Calu3 (cell line): ENCODE data around the gene DND1. TPM values are rescaled to one million over a fixed set of nuclear protein-coding genes. Genes with fewer than 3 reads are reported as not detected.
"Not testable (repeated sequence)": the region's sequence is repeated elsewhere in the genome, so short reads cannot be mapped to it uniquely, and the experiment has no call there.

Source experiments
- BruUV-seq: library from RNA; stranded (reverse); fragments of 400-500 nt; replicated peaks from 2 replicates; lab custom pipeline; 2021; lab: Mats Ljungman, UMichigan
- CTCF ChIA-PET: fragments of 300-600 bp; sonication (Branson Sonifier 250); formaldehyde crosslinking; loops from one replicate; lab custom pipeline; 2022; ENCODE audit warnings: antibody characterized with exemption; lab: Charles Lee
- DNase-seq: peaks from one replicate; pipeline ENCODE4 v3.0.0; 2022
- H3K27ac Mint-ChIP-seq: one replicate; pipeline ENCODE4 v1.8.0; 2022; ENCODE audit warnings: mixed read lengths; ENCODE audit not compliant: unreplicated experiment
- H3K27me3 Mint-ChIP-seq: one replicate; pipeline ENCODE4 v1.8.0; 2022; ENCODE audit warnings: mixed read lengths; ENCODE audit not compliant: unreplicated experiment
- H3K36me3 Mint-ChIP-seq: one replicate; pipeline ENCODE4 v1.8.0; 2022; ENCODE audit warnings: mild to moderate bottlenecking, moderate library complexity, mixed read lengths; ENCODE audit not compliant: insufficient read depth, unreplicated experiment
- H3K4me1 Mint-ChIP-seq: one replicate; pipeline ENCODE4 v1.8.0; 2022; ENCODE audit warnings: mild to moderate bottlenecking, low read depth, mixed read lengths; ENCODE audit not compliant: unreplicated experiment
- H3K4me3 Mint-ChIP-seq: one replicate; pipeline ENCODE4 v1.8.0; 2022; ENCODE audit warnings: mild to moderate bottlenecking, low read depth, moderate library complexity, mixed read lengths; ENCODE audit not compliant: unreplicated experiment
- H3K9me3 Mint-ChIP-seq: one replicate; pipeline ENCODE4 v1.8.0; 2022; ENCODE audit warnings: low read depth, mixed read lengths; ENCODE audit not compliant: unreplicated experiment
- CTCF ChIP-seq: fragments of 200-600 bp; IDR thresholded peaks from one replicate; pipeline ENCODE4 v1.8.0; 2022; ENCODE audit warnings: antibody characterized with exemption; ENCODE audit not compliant: unreplicated experiment
- intact Hi-C: fragments of 100-400 bp; cut with micrococcal nuclease; formaldehyde crosslinking; loops from one replicate; pipeline ENCODE4 v1.10.0; 2022; ENCODE audit not compliant: unreplicated experiment
- total RNA-seq: library from RNA; stranded (reverse); gene quantifications from 2 replicates; pipeline ENCODE4 v1.2.3, GENCODE V29; 2022

Gene DND1
- total RNA-seq, 1 experiment from 2014 or later: 2.9 TPM

DNA sequence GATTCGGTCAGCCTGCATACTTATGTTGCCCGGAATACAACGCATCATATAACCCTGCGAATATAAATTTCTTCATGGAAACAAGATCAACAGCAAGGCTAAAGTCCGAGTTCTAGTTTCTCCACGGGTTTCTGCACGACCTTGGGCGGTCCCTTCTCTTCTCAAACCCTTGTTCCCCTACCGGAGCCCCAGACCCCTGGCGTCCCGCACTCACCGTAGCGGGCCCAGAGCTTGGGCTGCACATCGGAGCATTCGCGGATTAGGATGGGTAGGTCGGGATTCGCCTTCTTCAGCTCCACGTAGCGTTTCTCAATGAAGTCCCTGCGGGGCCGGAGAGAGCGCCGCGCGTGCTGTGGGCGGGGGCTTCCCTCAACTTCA lies 26.3 kb downstream of the DND1 start:
- H3K9me3 Mint-ChIP-seq: no peaks in the 10 kb centered on the region
- no TSS peak for BruUV-seq
- H3K36me3 Mint-ChIP-seq: peaks cover 71% of the 10 kb centered on the region
- no peak for TF ChIP-seq CTCF
- no peak for DNase-seq
- CTCF ChIA-PET: interaction anchor here (0.6 to 1.7 kb wide), 18 partner anchors 8 to 920 kb away, joined by 3 to 12 read pairs (median 4); partner anchors contain the start of genes CD14, EIF4EBP3, HARS1 and HARS2
- H3K4me3 Mint-ChIP-seq: peak overlapping the region; percentile 91
- no peaks in the 10 kb centered on the region for H3K27me3 Mint-ChIP-seq
- intact Hi-C loops: no loop called here
- H3K27ac Mint-ChIP-seq: peak overlapping the region; percentile 89
- H3K4me1 Mint-ChIP-seq: peaks cover 10% of the 10 kb centered on the region

DNA sequence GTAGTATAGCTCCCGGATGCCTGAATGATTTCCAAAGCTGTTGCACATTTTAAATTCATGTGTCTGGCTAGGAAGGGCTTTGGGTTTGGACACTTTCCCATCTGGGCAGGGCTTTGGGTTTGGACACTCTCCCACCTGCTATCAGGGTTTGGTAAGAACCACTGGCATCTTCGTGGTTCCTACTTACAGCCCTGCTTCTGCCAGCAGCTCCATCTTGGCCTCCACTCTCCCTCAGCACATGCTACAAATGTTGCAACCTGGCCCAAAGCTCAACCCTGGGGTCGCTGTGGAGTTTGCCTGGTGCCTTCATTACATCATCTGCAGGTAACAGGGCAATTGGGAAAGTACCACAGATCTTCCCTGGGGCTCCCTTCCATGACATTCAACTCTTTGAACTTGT lies 30.7 kb downstream of the DND1 start:
- peaks cover 58% of the 10 kb centered on the region for H3K36me3 Mint-ChIP-seq
- CTCF ChIA-PET: no interaction called here
- BruUV-seq: no TSS peak
- H3K27ac Mint-ChIP-seq: no peak overlapping the region
- no peak for DNase-seq
- intact Hi-C loops: no loop called here
- H3K9me3 Mint-ChIP-seq: no peaks in the 10 kb centered on the region
- H3K27me3 Mint-ChIP-seq: no peaks in the 10 kb centered on the region
- H3K4me1 Mint-ChIP-seq: peaks cover 43% of the 10 kb centered on the region
- H3K4me3 Mint-ChIP-seq: no peak overlapping the region
- no peak for TF ChIP-seq CTCF

DNA sequence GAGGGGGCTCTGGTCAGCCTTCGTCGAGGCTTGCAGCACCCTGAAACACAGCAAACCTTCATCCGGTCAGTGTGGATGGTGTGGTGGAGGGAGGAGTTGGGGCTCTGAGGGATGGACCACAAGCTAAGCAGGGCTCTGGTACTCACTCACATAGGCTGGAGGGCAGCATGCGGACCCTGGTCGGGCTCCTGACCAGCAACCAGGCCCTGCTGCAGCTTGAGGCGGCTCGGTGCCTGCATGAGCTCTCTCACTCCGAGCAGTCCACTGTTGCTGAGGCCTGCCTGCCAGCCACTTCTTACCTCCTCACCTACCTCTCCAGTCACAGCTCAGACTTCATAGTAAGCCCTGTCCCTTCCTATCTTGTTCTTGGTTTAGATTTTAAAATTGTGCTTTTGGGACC lies 31.7 kb downstream of the DND1 start:
- H3K27ac Mint-ChIP-seq: no peak overlapping the region
- H3K36me3 Mint-ChIP-seq: peaks cover 48% of the 10 kb centered on the region
- H3K27me3 Mint-ChIP-seq: no peaks in the 10 kb centered on the region
- no peak overlapping the region for H3K4me3 Mint-ChIP-seq
- TF ChIP-seq CTCF: no peak
- intact Hi-C loops: no loop called here
- no TSS peak for BruUV-seq
- DNase-seq: no peak
- no peaks in the 10 kb centered on the region for H3K9me3 Mint-ChIP-seq
- CTCF ChIA-PET: no interaction called here
- H3K4me1 Mint-ChIP-seq: peaks cover 45% of the 10 kb centered on the region

DNA sequence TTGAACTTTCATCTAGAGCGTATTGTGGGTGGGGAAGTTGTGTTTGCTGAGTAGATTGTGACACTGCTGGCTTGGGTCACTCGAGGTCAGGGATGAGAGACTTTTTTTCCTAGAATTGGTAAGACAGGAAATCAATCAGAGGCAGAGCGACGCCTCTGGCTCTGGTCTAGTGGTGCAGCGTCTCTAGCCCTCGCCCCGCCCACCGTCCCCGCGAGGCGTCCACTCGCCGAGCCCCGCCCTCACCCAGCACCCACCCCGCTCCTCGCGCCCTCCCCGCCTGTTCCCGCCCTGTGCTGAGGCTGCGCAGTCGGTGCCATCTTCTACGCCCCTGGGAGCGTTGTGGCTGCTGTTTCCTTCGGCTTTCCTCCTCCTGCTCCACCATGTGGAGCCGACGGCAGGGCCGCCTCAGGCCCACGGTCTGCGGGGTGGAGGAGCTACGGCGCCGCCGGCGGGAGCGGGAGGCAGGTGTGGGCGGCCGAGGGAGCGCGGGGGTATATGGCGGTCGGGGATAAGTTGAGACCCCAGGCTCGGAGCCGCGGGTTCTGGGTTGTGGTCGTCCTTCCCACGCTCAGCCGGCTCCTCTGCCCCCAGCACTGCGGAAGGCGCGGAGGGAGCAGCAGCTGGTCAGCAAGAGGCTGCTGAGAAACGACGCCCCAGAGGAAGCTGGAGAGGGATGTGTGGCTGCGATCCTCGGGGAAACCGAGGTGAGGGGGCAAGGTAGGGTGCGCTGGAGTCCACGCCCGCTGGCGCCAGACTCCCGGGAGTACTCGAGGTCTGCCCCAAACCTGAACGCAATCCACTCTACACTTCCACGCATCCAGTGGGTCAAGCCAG lies 34.0 kb downstream of the DND1 start, which contains the start of gene TMCO6:
Gene TMCO6 (plus strand): TSS at position 304 of the 834 bp plus-strand sequence. CDS start 77 bp downstream, at position 381.
- peaks cover 35% of the 10 kb centered on the region for H3K4me1 Mint-ChIP-seq
- no peaks in the 10 kb centered on the region for H3K27me3 Mint-ChIP-seq
- CTCF ChIA-PET: interaction anchor here (0.6 to 1.9 kb wide), 9 partner anchors 8 to 266 kb away, joined by 3 to 9 read pairs (median 3); partner anchors contain the start of genes EIF4EBP3, HARS1, HARS2 and IK
- intact Hi-C loops: loop anchor here (2.0 to 10.0 kb wide), 2 partner anchors 83 to 235 kb away; partner anchors contain the start of genes ANKHD1 and SRA1
- peak within 1 kb of the TSS; percentile 90 for H3K27ac Mint-ChIP-seq
- H3K4me3 Mint-ChIP-seq: peak within 1 kb of the TSS; percentile 96
- DNase-seq: peak; percentile 99
- no peaks in the 10 kb centered on the region for H3K9me3 Mint-ChIP-seq
- peak; percentile 72 for TF ChIP-seq CTCF
- H3K36me3 Mint-ChIP-seq: peaks cover 30% of the 10 kb centered on the region
- TSS peak; percentile 47 for BruUV-seq

DNA sequence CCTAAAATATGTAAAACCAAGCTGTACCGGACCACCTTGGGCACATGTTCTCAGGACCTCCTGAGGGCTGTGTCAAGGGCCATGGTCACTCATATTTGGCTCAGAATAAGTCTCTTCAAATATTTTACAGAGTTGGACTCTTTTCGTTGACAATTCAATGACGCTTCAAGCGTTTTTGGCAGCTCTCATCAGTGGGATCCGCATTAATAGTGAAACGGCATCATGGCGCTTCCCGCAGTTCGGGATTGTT lies 34.6 kb downstream of the DND1 start:
- not testable (repeated sequence) for H3K9me3 Mint-ChIP-seq
- intact Hi-C loops: loop anchor here (2.0 to 10.0 kb wide), 2 partner anchors 82 to 234 kb away; partner anchors contain the start of genes ANKHD1 and SRA1

More for the DNA sequence above, 34.6 kb downstream of the DND1 start:
- Mint-ChIP-seq H3K4me1 (peaks cover 35% of the 10 kb centered on the region), H3K4me3 (peak overlapping the region; percentile 96), H3K36me3 (peaks cover 30% of the 10 kb centered on the region), H3K27ac (peak overlapping the region; percentile 30)
- not testable (repeated sequence) for H3K27me3 Mint-ChIP-seq, BruUV-seq, DNase-seq
- CTCF ChIA-PET: interaction anchor here (0.6 to 1.9 kb wide), 7 partner anchors 9 to 266 kb away, joined by 3 to 9 read pairs (median 3); partner anchors contain the start of genes HARS1, HARS2, IK and NDUFA2
